GM21526 (cell line): ENCODE results near the gene GPC5.
"Not testable (repeated sequence)": the region's sequence is repeated elsewhere in the genome, so short reads cannot be mapped to it uniquely, and the experiment has no call there.

Experiments used
- ATAC-seq: cut with Tn5 transposase; IDR thresholded peaks from one replicate; pipeline ENCODE4 v1.9.1; 2021; ENCODE audit warnings: moderate library complexity; ENCODE audit not compliant: unreplicated experiment, low FRiP score

GPC5 gene

GRCh38 chr13:92412996-92413395 lies 1014.6 kb downstream of the GPC5 start:
- ATAC-seq = no peak

DNA sequence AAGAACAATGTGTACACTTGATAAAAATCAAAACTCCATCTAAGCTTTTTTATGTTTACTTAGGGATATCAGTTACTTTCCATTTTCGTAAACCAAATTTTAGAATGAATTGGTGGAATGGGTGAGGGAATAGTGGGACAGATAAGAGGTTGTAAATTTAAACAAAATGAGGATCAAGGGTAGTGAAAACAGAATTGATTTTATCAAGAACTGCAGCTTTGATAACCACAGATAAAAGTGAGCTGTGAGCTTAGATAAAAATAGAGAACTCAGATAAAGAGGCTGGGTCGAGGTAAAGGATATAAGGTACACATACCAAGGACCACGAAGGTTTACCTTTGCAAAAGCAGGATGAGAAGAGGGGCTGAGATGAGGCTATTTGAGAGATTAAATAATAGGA lies 1015.0 kb downstream of the GPC5 start:
- no peak for ATAC-seq

GRCh38 chr13:92414851-92415250 lies 1016.4 kb downstream of the GPC5 start:
- no peak for ATAC-seq

- ATAC-seq = no peak
These were observed 1017.4 kb downstream of the GPC5 start for GRCh38 chr13:92415781-92416180.

DNA sequence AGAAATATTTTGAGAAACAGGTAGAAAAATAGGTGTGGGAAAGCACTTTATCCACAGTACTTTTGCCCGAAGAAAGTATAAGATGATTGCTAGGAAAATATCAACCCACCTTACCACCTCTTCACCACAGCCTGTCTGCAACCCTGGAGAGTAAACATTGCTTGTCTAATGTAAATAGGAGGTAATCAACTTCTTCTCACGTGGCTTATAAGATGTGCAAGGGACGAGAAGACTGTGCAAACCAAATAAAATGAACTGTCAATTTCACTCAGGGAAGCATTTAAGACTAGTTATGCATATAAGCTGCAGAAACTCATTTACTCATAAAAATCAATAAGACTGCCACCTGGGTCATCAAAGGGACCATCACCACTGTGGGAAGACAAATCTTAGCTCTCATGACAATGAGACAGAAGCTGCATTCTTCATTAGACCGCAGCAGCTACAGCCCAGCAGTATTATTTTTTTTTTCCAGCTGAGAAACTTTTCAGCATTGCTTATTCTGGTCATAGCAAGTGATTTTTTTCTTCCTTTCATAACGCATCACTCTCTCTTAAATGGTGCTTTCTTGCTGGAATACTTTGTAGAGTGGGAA lies 1020.5 kb downstream of the GPC5 start:
- no peak for ATAC-seq

- no peak for ATAC-seq
These were observed 1030.8 kb downstream of the GPC5 start for GRCh38 chr13:92429231-92429630.

DNA sequence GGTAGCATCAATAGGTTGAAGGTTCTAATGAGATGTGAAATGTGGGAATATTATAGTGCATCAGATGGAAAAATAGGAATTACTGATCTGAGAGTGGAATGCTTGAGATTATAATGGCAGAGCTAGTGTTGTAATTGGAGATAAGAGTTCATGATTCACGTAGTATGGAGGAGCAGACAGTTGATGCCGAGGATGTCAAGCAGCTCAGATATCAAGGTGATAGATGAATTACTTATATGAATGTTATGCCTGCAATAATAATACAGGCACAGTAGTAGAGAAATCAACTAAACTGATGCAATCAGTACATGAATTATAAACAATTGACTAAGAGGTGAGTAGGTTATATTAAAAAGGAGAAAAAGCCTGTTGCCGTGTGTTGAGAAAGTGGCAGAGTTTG lies 1035.0 kb downstream of the GPC5 start:
- no peak for ATAC-seq

- ATAC-seq = no peak
These were observed 1035.5 kb downstream of the GPC5 start for GRCh38 chr13:92433963-92434362.

DNA sequence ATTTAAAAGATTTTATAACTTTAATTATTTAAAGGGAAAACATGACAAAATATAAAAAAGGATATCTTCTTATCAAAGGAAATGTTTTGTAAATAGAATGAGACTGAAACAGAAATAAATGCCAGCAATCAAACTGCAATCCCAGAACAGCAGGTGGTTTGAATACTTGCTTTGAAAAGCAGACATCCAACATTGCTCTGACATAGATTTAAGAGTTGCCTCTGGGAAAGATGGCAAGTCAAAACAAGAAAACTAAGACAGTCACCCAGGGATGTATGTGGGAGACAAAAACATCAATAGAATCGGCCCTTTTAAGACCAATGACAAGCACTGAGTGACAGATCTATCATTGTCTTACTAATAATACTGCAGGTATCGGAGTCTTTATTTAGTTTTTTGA lies 1038.5 kb downstream of the GPC5 start:
- no peak for ATAC-seq

- ATAC-seq = no peak
These were observed 1045.8 kb downstream of the GPC5 start for GRCh38 chr13:92444244-92444643.

DNA sequence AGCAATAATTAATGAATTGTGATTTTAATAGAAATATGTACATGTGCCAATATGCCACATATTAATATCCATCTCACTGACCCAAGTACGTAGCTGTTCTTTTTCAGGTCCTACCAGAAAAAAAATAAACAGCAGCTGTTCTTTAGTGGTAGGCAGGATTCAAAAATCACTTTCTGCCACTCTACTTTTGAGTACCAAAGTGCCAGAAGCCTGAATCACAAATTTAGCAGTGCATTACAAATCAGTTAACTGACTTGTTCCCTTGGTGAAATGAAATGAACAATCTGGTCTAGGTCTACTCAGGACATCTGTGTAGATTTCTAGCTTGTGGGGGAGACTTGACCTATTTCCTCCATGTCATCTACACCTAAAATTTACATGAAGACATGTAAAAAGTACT lies 1052.6 kb downstream of the GPC5 start:
- no peak for ATAC-seq

DNA sequence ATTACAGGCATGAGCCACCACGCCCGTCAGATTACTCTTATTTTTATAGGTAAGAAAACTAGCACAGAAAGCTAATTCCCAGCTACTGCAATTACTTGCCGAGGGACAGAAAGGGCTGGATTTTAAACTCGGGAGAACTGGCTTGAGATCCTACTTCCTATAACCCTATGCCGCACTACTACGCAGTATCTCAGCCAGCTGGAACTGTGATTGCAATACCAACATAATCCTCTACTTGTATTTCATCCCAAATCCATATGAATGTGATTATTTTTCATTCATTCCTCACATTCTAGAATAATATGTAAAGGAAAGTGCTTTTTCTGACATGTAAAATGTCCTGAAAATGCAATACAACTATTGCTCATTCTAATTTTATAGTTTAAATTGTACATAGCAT lies 1054.4 kb downstream of the GPC5 start:
- no peak for ATAC-seq

GRCh38 chr13:92459306-92459705 lies 1060.9 kb downstream of the GPC5 start:
- no peak for ATAC-seq

GRCh38 chr13:92460479-92460878 lies 1062.1 kb downstream of the GPC5 start:
- no peak for ATAC-seq

GRCh38 chr13:92461402-92461801 lies 1063.0 kb downstream of the GPC5 start:
- ATAC-seq = no peak

DNA sequence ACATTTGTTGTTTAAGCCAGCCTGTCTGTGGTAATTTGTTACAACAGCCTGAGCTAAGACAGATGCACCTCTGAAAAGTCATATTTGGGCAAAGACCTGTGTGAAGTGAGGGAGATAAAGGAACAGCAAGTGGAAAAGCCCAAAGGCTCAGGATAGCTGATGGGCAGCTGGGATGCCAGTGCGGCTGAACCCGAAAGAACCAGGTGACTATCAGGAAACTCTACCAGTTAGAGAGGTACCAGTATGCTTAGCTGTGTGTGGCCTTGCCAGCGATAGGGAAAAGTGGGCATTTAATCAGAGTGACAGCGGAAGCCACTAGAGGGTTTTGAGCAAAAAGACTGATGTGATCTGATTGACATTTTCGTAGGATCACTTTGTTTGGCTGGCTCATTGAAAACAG lies 1063.4 kb downstream of the GPC5 start:
- ATAC-seq = no peak

DNA sequence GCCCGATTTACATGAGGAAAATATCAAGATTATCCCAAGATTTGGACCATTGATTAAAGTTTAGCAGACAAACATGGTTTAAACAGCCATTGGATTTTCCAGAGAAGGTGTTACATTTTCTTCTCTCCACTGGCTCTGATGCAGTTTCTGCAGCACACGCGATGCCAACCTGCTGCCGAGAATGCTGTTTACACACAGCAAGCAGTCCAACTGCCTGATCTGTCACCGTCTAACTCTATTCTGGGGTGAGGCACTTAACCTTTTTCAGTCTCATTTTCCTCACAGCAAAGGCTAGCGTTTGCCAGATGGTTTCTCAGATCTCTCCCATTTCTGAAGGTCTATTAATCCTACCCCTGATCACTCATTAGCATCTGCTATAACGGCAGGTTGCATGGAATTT lies 1064.7 kb downstream of the GPC5 start:
- no peak for ATAC-seq

GRCh38 chr13:92473765-92474475 lies 1075.5 kb downstream of the GPC5 start:
- no peak for ATAC-seq

GRCh38 chr13:92480387-92480786 lies 1082.0 kb downstream of the GPC5 start:
- ATAC-seq = no peak

- ATAC-seq = not testable (repeated sequence)
These were observed 1084.4 kb downstream of the GPC5 start for GRCh38 chr13:92482790-92483189.

- ATAC-seq = no peak
These were observed 1085.5 kb downstream of the GPC5 start for GRCh38 chr13:92483894-92484293.

DNA sequence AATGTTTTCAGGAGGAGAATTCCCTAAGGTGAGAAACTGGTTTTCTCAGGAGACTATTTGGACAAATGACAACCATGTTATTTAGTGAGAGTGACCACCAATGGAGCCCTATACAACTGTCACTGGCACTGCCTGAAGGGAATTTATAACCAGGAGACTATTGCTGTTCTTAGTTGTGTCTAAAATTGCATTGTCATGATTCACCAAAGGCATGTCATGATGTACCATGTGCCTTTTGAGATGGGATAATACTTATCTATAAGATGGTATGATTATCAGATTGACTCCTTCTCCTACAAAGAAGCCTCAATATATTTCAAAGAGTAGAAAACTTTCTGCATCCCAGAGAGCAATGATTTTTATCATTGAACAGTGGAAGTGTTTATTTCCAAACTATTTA lies 1088.8 kb downstream of the GPC5 start:
- ATAC-seq = no peak
